ENCODE measurements around the gene SPTBN1.

DNA sequence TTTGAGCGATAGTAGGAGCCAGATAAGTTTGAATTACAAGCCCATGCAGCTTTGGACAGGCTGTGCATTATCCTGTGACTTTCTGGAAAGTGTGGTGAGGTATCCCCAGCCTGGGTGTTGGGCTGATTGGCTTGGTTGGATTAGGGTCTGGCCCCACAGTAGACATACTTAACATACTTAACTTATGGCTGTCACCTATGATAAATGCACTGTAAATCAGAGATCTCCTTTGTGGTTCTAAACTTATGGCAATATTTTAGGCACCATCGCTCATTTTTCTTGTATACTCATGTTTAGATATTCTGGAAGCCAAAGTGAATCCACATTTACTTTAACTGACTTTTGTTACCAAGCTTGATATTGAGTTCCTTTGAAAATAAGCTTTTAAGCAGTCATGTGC is 54.8 kb downstream of the SPTBN1 start:
- TF ChIP-seq POLR2A (IDR thresholded peaks at IDR 0.05) = no peak
- TF ChIP-seq, protein P1, sequence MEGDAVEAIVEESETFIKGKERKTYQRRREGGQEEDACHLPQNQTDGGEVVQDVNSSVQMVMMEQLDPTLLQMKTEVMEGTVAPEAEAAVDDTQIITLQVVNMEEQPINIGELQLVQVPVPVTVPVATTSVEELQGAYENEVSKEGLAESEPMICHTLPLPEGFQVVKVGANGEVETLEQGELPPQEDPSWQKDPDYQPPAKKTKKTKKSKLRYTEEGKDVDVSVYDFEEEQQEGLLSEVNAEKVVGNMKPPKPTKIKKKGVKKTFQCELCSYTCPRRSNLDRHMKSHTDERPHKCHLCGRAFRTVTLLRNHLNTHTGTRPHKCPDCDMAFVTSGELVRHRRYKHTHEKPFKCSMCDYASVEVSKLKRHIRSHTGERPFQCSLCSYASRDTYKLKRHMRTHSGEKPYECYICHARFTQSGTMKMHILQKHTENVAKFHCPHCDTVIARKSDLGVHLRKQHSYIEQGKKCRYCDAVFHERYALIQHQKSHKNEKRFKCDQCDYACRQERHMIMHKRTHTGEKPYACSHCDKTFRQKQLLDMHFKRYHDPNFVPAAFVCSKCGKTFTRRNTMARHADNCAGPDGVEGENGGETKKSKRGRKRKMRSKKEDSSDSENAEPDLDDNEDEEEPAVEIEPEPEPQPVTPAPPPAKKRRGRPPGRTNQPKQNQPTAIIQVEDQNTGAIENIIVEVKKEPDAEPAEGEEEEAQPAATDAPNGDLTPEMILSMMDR (IDR thresholded peaks at IDR 0.05) = no peak

All from uterus (tissue), 2 donors.